ENCODE data around the gene KCNJ6.

Gene KCNJ6

DNA sequence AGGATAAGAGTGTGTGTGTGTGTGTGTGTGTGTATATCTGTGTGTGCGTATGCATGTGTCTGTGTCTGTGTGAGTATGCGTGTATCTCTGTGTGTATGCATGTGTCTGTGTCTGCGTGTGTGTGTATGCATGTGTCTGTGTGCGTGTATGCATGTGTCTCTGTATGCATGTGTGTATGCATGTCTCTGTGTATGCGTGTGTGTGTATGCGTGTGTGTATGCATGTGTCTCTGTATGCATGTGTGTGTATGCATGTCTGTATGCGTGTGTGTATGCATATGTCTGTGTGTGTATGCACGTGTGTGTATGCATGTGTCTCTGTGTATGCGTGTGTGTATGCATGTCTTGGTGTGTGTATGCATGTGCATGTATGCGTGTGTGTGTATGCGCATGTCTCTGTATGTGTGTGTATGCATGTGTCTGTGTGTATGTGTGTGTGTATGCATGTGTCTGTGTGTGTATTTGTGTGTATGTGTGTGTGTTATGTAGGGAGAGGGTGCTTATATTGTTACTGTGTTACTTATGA is 301.8 kb downstream of the KCNJ6 start:
- peaks cover 55% of the 10 kb centered on the region for H3K27me3 ChIP-seq (ENCODE audit: insufficient read depth, low read length)
- H3K79me2 ChIP-seq (ENCODE audit: control insufficient read depth, insufficient read depth, low read length, unreplicated experiment): no peaks in the 10 kb centered on the region
- no peak overlapping the region for H3K4me3 ChIP-seq (ENCODE audit: low read depth, low read length)
- H3K36me3 ChIP-seq (ENCODE audit: insufficient read depth, low read length): no peaks in the 10 kb centered on the region
- H3K4me1 ChIP-seq (ENCODE audit: control insufficient read depth, insufficient read depth, low read length, unreplicated experiment): no peaks in the 10 kb centered on the region
- H3K27ac ChIP-seq (ENCODE audit: low read depth, low read length): no peak overlapping the region
- no peak overlapping the region for H2AFZ ChIP-seq (ENCODE audit: low read length, unreplicated experiment)

GRCh38 chr21:37607081-37607480 is 309.2 kb downstream of the KCNJ6 start:
- no peak overlapping the region for H3K4me3 ChIP-seq (ENCODE audit: low read depth, low read length)

GRCh38 chr21:37606549-37606948 is 309.7 kb downstream of the KCNJ6 start:
- Histone ChIP-seq H2AFZ (ENCODE audit: low read length, unreplicated experiment) (no peak overlapping the region), H3K4me3 (ENCODE audit: low read depth, low read length) (no peak overlapping the region), H3K27me3 (ENCODE audit: insufficient read depth, low read length) (peaks cover 81% of the 10 kb centered on the region), H3K27ac (ENCODE audit: low read depth, low read length) (no peak overlapping the region), H3K4me1 (ENCODE audit: control insufficient read depth, insufficient read depth, low read length, unreplicated experiment) (no peaks in the 10 kb centered on the region), H3K36me3 (ENCODE audit: insufficient read depth, low read length) (no peaks in the 10 kb centered on the region), H3K79me2 (ENCODE audit: control insufficient read depth, insufficient read depth, low read length, unreplicated experiment) (no peaks in the 10 kb centered on the region)

More at GRCh38 chr21:37607081-37607480, 309.2 kb downstream of the KCNJ6 start:
- no peak overlapping the region for H2AFZ ChIP-seq (ENCODE audit: low read length, unreplicated experiment)
- H3K4me1 ChIP-seq (ENCODE audit: control insufficient read depth, insufficient read depth, low read length, unreplicated experiment): no peaks in the 10 kb centered on the region
- H3K36me3 ChIP-seq (ENCODE audit: insufficient read depth, low read length): no peaks in the 10 kb centered on the region
- no peak overlapping the region for H3K27ac ChIP-seq (ENCODE audit: low read depth, low read length)
- H3K79me2 ChIP-seq (ENCODE audit: control insufficient read depth, insufficient read depth, low read length, unreplicated experiment): no peaks in the 10 kb centered on the region
- peaks cover 81% of the 10 kb centered on the region for H3K27me3 ChIP-seq (ENCODE audit: insufficient read depth, low read length)

GRCh38 chr21:37605006-37605405 is 311.3 kb downstream of the KCNJ6 start:
- Histone ChIP-seq H3K4me1 (ENCODE audit: control insufficient read depth, insufficient read depth, low read length, unreplicated experiment) (no peaks in the 10 kb centered on the region), H3K27me3 (ENCODE audit: insufficient read depth, low read length) (peaks cover 79% of the 10 kb centered on the region), H2AFZ (ENCODE audit: low read length, unreplicated experiment) (no peak overlapping the region), H3K4me3 (ENCODE audit: low read depth, low read length) (no peak overlapping the region), H3K36me3 (ENCODE audit: insufficient read depth, low read length) (no peaks in the 10 kb centered on the region), H3K27ac (ENCODE audit: low read depth, low read length) (no peak overlapping the region), H3K79me2 (ENCODE audit: control insufficient read depth, insufficient read depth, low read length, unreplicated experiment) (no peaks in the 10 kb centered on the region)

GRCh38 chr21:37603129-37603528 is 313.1 kb downstream of the KCNJ6 start:
- Histone ChIP-seq H3K4me3 (ENCODE audit: low read depth, low read length) (no peak overlapping the region), H3K27ac (ENCODE audit: low read depth, low read length) (no peak overlapping the region), H3K79me2 (ENCODE audit: control insufficient read depth, insufficient read depth, low read length, unreplicated experiment) (no peaks in the 10 kb centered on the region), H3K36me3 (ENCODE audit: insufficient read depth, low read length) (no peaks in the 10 kb centered on the region), H3K4me1 (ENCODE audit: control insufficient read depth, insufficient read depth, low read length, unreplicated experiment) (no peaks in the 10 kb centered on the region), H3K27me3 (ENCODE audit: insufficient read depth, low read length) (peaks cover 72% of the 10 kb centered on the region), H2AFZ (ENCODE audit: low read length, unreplicated experiment) (no peak overlapping the region)

- Histone ChIP-seq H3K79me2 (ENCODE audit: control insufficient read depth, insufficient read depth, low read length, unreplicated experiment) (no peaks in the 10 kb centered on the region), H3K36me3 (ENCODE audit: insufficient read depth, low read length) (no peaks in the 10 kb centered on the region), H3K27ac (ENCODE audit: low read depth, low read length) (no peak overlapping the region), H2AFZ (ENCODE audit: low read length, unreplicated experiment) (no peak overlapping the region), H3K4me3 (ENCODE audit: low read depth, low read length) (no peak overlapping the region), H3K27me3 (ENCODE audit: insufficient read depth, low read length) (peaks cover 66% of the 10 kb centered on the region), H3K4me1 (ENCODE audit: control insufficient read depth, insufficient read depth, low read length, unreplicated experiment) (no peaks in the 10 kb centered on the region)
Measured at GRCh38 chr21:37601915-37602314, 314.3 kb downstream of the KCNJ6 start.

GRCh38 chr21:37601027-37601426 is 315.2 kb downstream of the KCNJ6 start:
- no peak overlapping the region for H2AFZ ChIP-seq (ENCODE audit: low read length, unreplicated experiment)
- H3K27me3 ChIP-seq (ENCODE audit: insufficient read depth, low read length): peaks cover 59% of the 10 kb centered on the region
- no peaks in the 10 kb centered on the region for H3K36me3 ChIP-seq (ENCODE audit: insufficient read depth, low read length)
- no peak overlapping the region for H3K4me3 ChIP-seq (ENCODE audit: low read depth, low read length)
- H3K4me1 ChIP-seq (ENCODE audit: control insufficient read depth, insufficient read depth, low read length, unreplicated experiment): no peaks in the 10 kb centered on the region
- no peaks in the 10 kb centered on the region for H3K79me2 ChIP-seq (ENCODE audit: control insufficient read depth, insufficient read depth, low read length, unreplicated experiment)
- no peak overlapping the region for H3K27ac ChIP-seq (ENCODE audit: low read depth, low read length)

DNA sequence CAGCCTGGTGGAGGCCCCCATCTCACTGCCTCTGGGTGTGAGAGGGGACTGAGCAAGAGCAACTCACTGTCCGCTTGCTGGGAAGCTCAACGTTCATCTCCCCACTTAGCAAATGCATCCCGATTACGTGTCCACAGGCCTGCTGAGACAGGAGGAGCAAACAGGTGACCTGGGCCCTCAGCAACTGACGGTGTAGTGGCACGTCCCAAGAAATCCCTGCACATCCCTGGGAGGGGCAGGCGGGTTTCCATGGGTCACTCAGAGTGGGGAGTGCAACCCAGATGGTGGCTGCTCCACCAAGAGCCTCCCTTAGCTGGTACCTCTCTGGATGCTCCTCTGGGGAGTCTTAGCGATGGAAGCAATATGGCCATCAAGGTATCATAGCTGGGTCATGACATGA is 320.3 kb downstream of the KCNJ6 start:
- Histone ChIP-seq H3K79me2 (ENCODE audit: control insufficient read depth, insufficient read depth, low read length, unreplicated experiment) (no peaks in the 10 kb centered on the region), H3K27me3 (ENCODE audit: insufficient read depth, low read length) (peaks cover 42% of the 10 kb centered on the region; the same call in 1 of the 2 replicates), H3K36me3 (ENCODE audit: insufficient read depth, low read length) (no peaks in the 10 kb centered on the region), H3K4me1 (ENCODE audit: control insufficient read depth, insufficient read depth, low read length, unreplicated experiment) (no peaks in the 10 kb centered on the region), H2AFZ (ENCODE audit: low read length, unreplicated experiment) (no peak overlapping the region), H3K27ac (ENCODE audit: low read depth, low read length) (no peak overlapping the region), H3K4me3 (ENCODE audit: low read depth, low read length) (no peak overlapping the region)

GRCh38 chr21:37594472-37594951 is 321.7 kb downstream of the KCNJ6 start:
- Histone ChIP-seq H3K27ac (ENCODE audit: low read depth, low read length) (no peak overlapping the region), H3K27me3 (ENCODE audit: insufficient read depth, low read length) (peaks cover 30% of the 10 kb centered on the region; the same call in 1 of the 2 replicates), H2AFZ (ENCODE audit: low read length, unreplicated experiment) (no peak overlapping the region), H3K36me3 (ENCODE audit: insufficient read depth, low read length) (no peaks in the 10 kb centered on the region), H3K4me1 (ENCODE audit: control insufficient read depth, insufficient read depth, low read length, unreplicated experiment) (no peaks in the 10 kb centered on the region), H3K4me3 (ENCODE audit: low read depth, low read length) (no peak overlapping the region), H3K79me2 (ENCODE audit: control insufficient read depth, insufficient read depth, low read length, unreplicated experiment) (no peaks in the 10 kb centered on the region)

DNA sequence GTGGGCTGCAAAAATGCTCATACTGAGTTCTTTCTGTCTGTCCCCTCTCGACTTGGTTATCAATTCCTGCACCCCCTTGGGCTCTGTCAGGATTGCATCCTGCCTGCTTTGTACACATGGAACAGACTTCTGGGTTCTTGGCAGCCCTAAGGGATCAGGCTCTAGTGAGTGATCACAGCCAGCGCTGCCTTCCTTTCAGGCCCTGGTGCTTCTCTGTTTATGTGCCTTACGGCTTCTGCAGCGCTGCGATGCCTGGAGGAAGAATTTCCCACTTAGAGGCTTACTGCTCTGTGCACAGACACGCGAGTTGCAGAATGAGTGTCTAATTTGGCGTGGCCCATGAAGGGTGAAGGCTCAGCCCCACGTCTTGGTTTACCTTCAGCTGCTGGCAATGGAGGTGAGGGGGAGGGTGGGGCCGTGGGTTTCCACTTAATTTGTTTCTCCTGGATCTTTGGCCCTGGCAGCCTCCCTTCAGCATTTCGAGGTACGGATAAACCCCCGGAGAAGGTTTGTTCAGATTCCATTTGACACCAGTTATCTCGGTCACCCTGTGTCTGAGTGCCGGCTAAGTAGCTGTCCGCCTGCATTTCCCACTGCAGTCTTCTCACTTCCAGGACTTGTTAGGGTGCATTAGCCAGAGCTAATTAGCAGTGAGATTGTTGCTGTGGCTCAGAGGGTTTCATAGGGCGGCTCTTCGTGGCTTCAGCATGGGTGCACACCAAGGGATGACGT is 322.4 kb downstream of the KCNJ6 start:
- H3K4me3 ChIP-seq (ENCODE audit: low read depth, low read length): no peak overlapping the region
- H3K4me1 ChIP-seq (ENCODE audit: control insufficient read depth, insufficient read depth, low read length, unreplicated experiment): no peaks in the 10 kb centered on the region
- no peaks in the 10 kb centered on the region for H3K79me2 ChIP-seq (ENCODE audit: control insufficient read depth, insufficient read depth, low read length, unreplicated experiment)
- no peak overlapping the region for H2AFZ ChIP-seq (ENCODE audit: low read length, unreplicated experiment)
- peaks cover 30% of the 10 kb centered on the region; the same call in 1 of the 2 replicates for H3K27me3 ChIP-seq (ENCODE audit: insufficient read depth, low read length)
- no peaks in the 10 kb centered on the region for H3K36me3 ChIP-seq (ENCODE audit: insufficient read depth, low read length)
- no peak overlapping the region for H3K27ac ChIP-seq (ENCODE audit: low read depth, low read length)

DNA sequence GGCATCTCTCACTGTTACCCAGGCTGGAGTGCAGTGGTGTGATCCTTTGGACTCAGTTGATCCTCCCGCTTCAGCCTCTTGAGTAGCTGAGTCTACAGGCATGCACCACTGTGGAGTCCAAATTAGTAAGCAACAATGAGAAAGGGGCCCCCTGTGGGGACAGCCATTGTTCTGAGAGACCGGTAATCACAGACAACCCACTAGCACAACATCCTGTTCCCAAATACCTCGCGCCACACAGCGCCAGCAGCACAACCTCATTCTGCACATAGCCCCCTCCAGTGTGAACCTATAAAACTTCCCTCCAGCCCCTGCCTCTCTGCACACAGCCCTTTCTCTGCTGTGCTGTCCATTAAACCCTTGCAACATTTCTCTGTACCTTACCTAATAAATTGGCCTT is 323.2 kb downstream of the KCNJ6 start:
- Histone ChIP-seq H3K4me3 (ENCODE audit: low read depth, low read length) (no peak overlapping the region), H3K27ac (ENCODE audit: low read depth, low read length) (no peak overlapping the region), H3K79me2 (ENCODE audit: control insufficient read depth, insufficient read depth, low read length, unreplicated experiment) (no peaks in the 10 kb centered on the region), H3K4me1 (ENCODE audit: control insufficient read depth, insufficient read depth, low read length, unreplicated experiment) (no peaks in the 10 kb centered on the region), H3K36me3 (ENCODE audit: insufficient read depth, low read length) (no peaks in the 10 kb centered on the region), H2AFZ (ENCODE audit: low read length, unreplicated experiment) (no peak overlapping the region), H3K27me3 (ENCODE audit: insufficient read depth, low read length) (peaks cover 23% of the 10 kb centered on the region; the same call in 1 of the 2 replicates)

All from ACC112 (cell line).